ENCODE data around the gene ABCC3.

GRCh38 chr17:50607522-50608175, 27.0 kb upstream of the ABCC3 start:
- TF ChIP-seq FOS (IDR thresholded peaks at IDR 0.05; ENCODE audit: borderline replicate concordance, insufficient read depth, low read length) (no peak), CTCF (IDR thresholded peaks at IDR 0.05; ENCODE audit: extremely low read depth in 1 of 2, insufficient read depth in 1 of 2, low read depth in 1 of 2, low read length in 2 of 2) (no peak)

All from endothelial cell of umbilical vein (primary cell).